Naive thymus-derived CD4-positive, alpha-beta T cell (primary cell): ENCODE measurements around the gene TBC1D10A. TPM values are rescaled to one million over a fixed set of nuclear protein-coding genes. Genes with fewer than 3 reads are reported as not detected.

ENCODE experiments used
- ATAC-seq: fragments of 150-1000 bp; cut with Tn5 transposase; 2 replicates; pipeline ENCODE4 v1.10.0; 2021; ENCODE audit warnings: mild to moderate bottlenecking, moderate library complexity
- CTCF ChIA-PET: fragments of 350-600 bp; sonication (Branson Sonifier 250); formaldehyde crosslinking; loops from one replicate; lab custom pipeline; 2021; ENCODE audit warnings: antibody characterized with exemption; lab: Charles Lee
- POLR2A ChIA-PET: fragments of 350-600 bp; sonication (Branson Sonifier 250); formaldehyde crosslinking; loops from one replicate; lab custom pipeline; 2021; ENCODE audit warnings: antibody characterized with exemption, inconsistent platforms; lab: Charles Lee
- DNase-seq, 9 donors: peaks; one replicate each; pipeline versions ENCODE4 v3.0.0 to v3.0.0-alpha.2; 2020 to 2022; ENCODE audit warnings: mixed read lengths in 1 of 9
- H3K27ac ChIP-seq: one replicate; pipeline ENCODE4 v1.7.0; 2013; ENCODE audit warnings: mild to moderate bottlenecking, low read depth, low read length, moderate library complexity
- H3K27me3 ChIP-seq, 2 donors: one replicate each; pipeline ENCODE4 v1.7.0; 2013; ENCODE audit warnings: low read length in 2 of 2, mild to moderate bottlenecking in 2 of 2, moderate library complexity in 2 of 2; ENCODE audit not compliant: control insufficient read depth in 2 of 2, insufficient read depth in 2 of 2
- H3K36me3 ChIP-seq, 3 experiments: 1 replicate in 2 of 3; 2 replicates in 1 of 3; pipeline ENCODE4 v1.7.0; 2013; ENCODE audit warnings: low read length in 3 of 3, mild to moderate bottlenecking in 3 of 3, moderate library complexity in 1 of 3; ENCODE audit not compliant: insufficient read depth in 3 of 3, control insufficient read depth in 2 of 3
- H3K4me1 ChIP-seq, 2 donors: one replicate each; pipeline ENCODE4 v1.7.0; 2013; ENCODE audit warnings: low read length in 2 of 2, mild to moderate bottlenecking in 2 of 2, moderate library complexity in 1 of 2; ENCODE audit not compliant: control insufficient read depth in 2 of 2, insufficient read depth in 2 of 2
- H3K4me3 ChIP-seq: 2 replicates; pipeline ENCODE4 v1.7.0; 2013; ENCODE audit warnings: mild to moderate bottlenecking, low read length
- H3K9me3 ChIP-seq, 3 experiments: 1 replicate in 2 of 3; 2 replicates in 1 of 3; pipeline ENCODE4 v1.7.0; 2013; ENCODE audit warnings: low read length in 3 of 3; ENCODE audit not compliant: control insufficient read depth in 2 of 3
- H3K27ac Mint-ChIP-seq, 9 donors: one replicate each; pipeline ENCODE4 v1.8.0; 2020 to 2022; ENCODE audit warnings: mixed read lengths in 9 of 9, mild to moderate bottlenecking in 8 of 9, moderate library complexity in 5 of 9, inconsistent platforms in 2 of 9
- H3K27me3 Mint-ChIP-seq, 5 donors: one replicate each; pipeline ENCODE4 v1.8.0; 2021 to 2022; ENCODE audit warnings: mixed read lengths in 5 of 5, mild to moderate bottlenecking in 1 of 5
- H3K36me3 Mint-ChIP-seq, 5 donors: one replicate each; pipeline ENCODE4 v1.8.0; 2020 to 2022; ENCODE audit warnings: mixed read lengths in 5 of 5, mild to moderate bottlenecking in 3 of 5, inconsistent platforms in 1 of 5
- H3K4me1 Mint-ChIP-seq, 7 donors: one replicate each; pipeline ENCODE4 v1.8.0; 2020 to 2022; ENCODE audit warnings: mixed read lengths in 7 of 7, mild to moderate bottlenecking in 3 of 7, inconsistent platforms in 1 of 7
- H3K4me3 Mint-ChIP-seq, 10 donors: one replicate each; pipeline ENCODE4 v1.8.0; 2020 to 2022; ENCODE audit warnings: mild to moderate bottlenecking in 10 of 10, mixed read lengths in 10 of 10, moderate library complexity in 6 of 10, inconsistent platforms in 2 of 10
- H3K9me3 Mint-ChIP-seq, 11 donors: one replicate each; pipeline ENCODE4 v1.8.0; 2020 to 2022; ENCODE audit warnings: mixed read lengths in 11 of 11, mild to moderate bottlenecking in 4 of 11, inconsistent platforms in 1 of 11, moderate library complexity in 1 of 11
- intact Hi-C, 2 donors: fragments of 100-400 bp; cut with micrococcal nuclease; formaldehyde crosslinking; loops; one replicate each; pipeline ENCODE4 v1.15.1; 2023
- polyA plus RNA-seq, 2 donors: library from polyadenylated mRNA; unstranded; fragments of 300-500 nt; fragmentation: Illumina TruSeq; gene quantifications; one replicate each; pipeline ENCODE4 v1.2.3, GENCODE V29; 2021
- total RNA-seq, 6 experiments: library from RNA in 5 of 6; stranded (reverse) in 5 of 6; gene quantifications; 1 replicate in 5 of 6; 2 replicates in 1 of 6; pipeline ENCODE4 v1.2.3 and lab custom pipeline; 2021 to 2026

The TBC1D10A gene
- total and polyA plus RNA-seq, 7 experiments from 2014 or later, result 47.2 to 84.7 (median 70.9) TPM

- Mint-ChIP-seq H3K4me3 (no peak overlapping the region), H3K4me1 (no peaks in the 10 kb centered on the region), H3K27ac (no peak overlapping the region), H3K9me3 (no peaks in the 10 kb centered on the region), H3K27me3 (no peaks in the 10 kb centered on the region), H3K36me3 (peaks cover 0 to 2% (median 0%) of the 10 kb centered on the region in 5 donors)
- ATAC-seq, result no peak
- no peaks in the 10 kb centered on the region for H3K9me3 ChIP-seq
- CTCF ChIA-PET, result no interaction called here
- no peak overlapping the region for H3K27ac ChIP-seq
- no peaks in the 10 kb centered on the region for H3K36me3 ChIP-seq
- intact Hi-C loops, result no loop called here
- no peaks in the 10 kb centered on the region for H3K27me3 ChIP-seq
- POLR2A ChIA-PET, result no interaction called here
- no peak overlapping the region for H3K4me3 ChIP-seq
- no peaks in the 10 kb centered on the region for H3K4me1 ChIP-seq
- no peak for DNase-seq
These were observed 44.0 kb upstream of the TBC1D10A start for GRCh38 chr22:30370641-30371230.

- no peaks in the 10 kb centered on the region for H3K27me3 Mint-ChIP-seq
- no peaks in the 10 kb centered on the region for H3K9me3 ChIP-seq
- H3K4me3 Mint-ChIP-seq, result no peak overlapping the region
- H3K4me3 ChIP-seq, result no peak overlapping the region
- H3K36me3 ChIP-seq, result no peaks in the 10 kb centered on the region
- no peaks in the 10 kb centered on the region for H3K27me3 ChIP-seq
- H3K27ac ChIP-seq, result no peak overlapping the region
- ATAC-seq, result no peak
- ChIA-PET POLR2A (interaction anchor here (1.0 kb wide), 1 partner anchor 79 kb away, joined by 3 read pairs; the partner anchor contains the start of gene CASTOR1), CTCF (interaction anchor here (0.6 to 1.5 kb wide), 3 partner anchors 20 to 484 kb away, joined by 3 to 10 read pairs (median 3); no protein-coding TSS in a partner anchor)
- H3K27ac Mint-ChIP-seq, result peak overlapping the region in 1 of 9 donors; percentile 21
- no peak for DNase-seq
- peaks cover 0 to 2% (median 0%) of the 10 kb centered on the region in 11 donors for H3K9me3 Mint-ChIP-seq
- H3K36me3 Mint-ChIP-seq, result no peaks in the 10 kb centered on the region
- H3K4me1 Mint-ChIP-seq, result no peaks in the 10 kb centered on the region
- H3K4me1 ChIP-seq, result no peaks in the 10 kb centered on the region
- intact Hi-C loops, result no loop called here
These were observed 41.7 kb upstream of the TBC1D10A start for GRCh38 chr22:30368420-30368819.

- Mint-ChIP-seq H3K4me3 (no peak overlapping the region), H3K36me3 (no peaks in the 10 kb centered on the region), H3K27me3 (no peaks in the 10 kb centered on the region), H3K4me1 (peaks cover 0 to 10% (median 0%) of the 10 kb centered on the region in 7 donors), H3K9me3 (peaks cover 0 to 2% (median 0%) of the 10 kb centered on the region in 11 donors), H3K27ac (no peak overlapping the region)
- no peaks in the 10 kb centered on the region for H3K9me3 ChIP-seq
- no peak overlapping the region for H3K4me3 ChIP-seq
- H3K36me3 ChIP-seq, result no peaks in the 10 kb centered on the region
- H3K4me1 ChIP-seq, result no peaks in the 10 kb centered on the region
- H3K27ac ChIP-seq, result no peak overlapping the region
- H3K27me3 ChIP-seq, result no peaks in the 10 kb centered on the region
- DNase-seq (no peak), ATAC-seq (no peak)
- ChIA-PET CTCF (interaction anchor here (2.3 kb wide), 1 partner anchor 78 kb away, joined by 9 read pairs; no protein-coding TSS in a partner anchor), POLR2A (no interaction called here)
- intact Hi-C loops, result no loop called here
These were observed 39.1 kb upstream of the TBC1D10A start for GRCh38 chr22:30365891-30366290.

- H3K27ac Mint-ChIP-seq, result peak overlapping the region in 1 of 9 donors; percentile 54
- ChIA-PET CTCF (interaction anchor here (0.7 kb wide), 1 partner anchor 360 kb away, joined by 3 read pairs; no protein-coding TSS in a partner anchor), POLR2A (no interaction called here)
- Histone ChIP-seq H3K9me3 (no peaks in the 10 kb centered on the region), H3K4me3 (no peak overlapping the region), H3K4me1 (no peaks in the 10 kb centered on the region), H3K36me3 (no peaks in the 10 kb centered on the region), H3K27me3 (no peaks in the 10 kb centered on the region), H3K27ac (no peak overlapping the region)
- intact Hi-C loops, result no loop called here
- H3K4me3 Mint-ChIP-seq, result no peak overlapping the region
- peaks cover 0 to 3% (median 0%) of the 10 kb centered on the region in 5 donors for H3K27me3 Mint-ChIP-seq
- H3K4me1 Mint-ChIP-seq, result peaks cover 3 to 15% (median 6%) of the 10 kb centered on the region in 7 donors
- ATAC-seq (no peak), DNase-seq (no peak)
- H3K36me3 Mint-ChIP-seq, result no peaks in the 10 kb centered on the region
- peaks cover 0 to 2% (median 0%) of the 10 kb centered on the region in 11 donors for H3K9me3 Mint-ChIP-seq
These were observed 36.0 kb upstream of the TBC1D10A start for GRCh38 chr22:30362651-30363281.

GRCh38 chr22:30361916-30362650 is 35.3 kb upstream of the TBC1D10A start:
- Histone ChIP-seq H3K27ac (no peak overlapping the region), H3K9me3 (no peaks in the 10 kb centered on the region), H3K4me1 (no peaks in the 10 kb centered on the region), H3K27me3 (no peaks in the 10 kb centered on the region), H3K36me3 (no peaks in the 10 kb centered on the region), H3K4me3 (no peak overlapping the region)
- Mint-ChIP-seq H3K9me3 (peaks cover 0 to 2% (median 0%) of the 10 kb centered on the region in 11 donors), H3K4me3 (no peak overlapping the region), H3K36me3 (no peaks in the 10 kb centered on the region), H3K27me3 (peaks cover 0 to 6% (median 0%) of the 10 kb centered on the region in 5 donors), H3K27ac (peak overlapping the region in 2 of 9 donors; percentile 13 to 54), H3K4me1 (peaks cover 7 to 16% (median 10%) of the 10 kb centered on the region in 7 donors)
- DNase-seq (no peak), ATAC-seq (no peak)
- intact Hi-C loops, result no loop called here
- ChIA-PET POLR2A (no interaction called here), CTCF (interaction anchor here (0.8 kb wide), 1 partner anchor 74 kb away, joined by 3 read pairs; no protein-coding TSS in a partner anchor)

- DNase-seq, result no peak
These were observed 31.8 kb upstream of the TBC1D10A start for GRCh38 chr22:30358541-30358940.

More at GRCh38 chr22:30358541-30358940, 31.8 kb upstream of the TBC1D10A start:
- Histone ChIP-seq H3K27me3 (no peaks in the 10 kb centered on the region), H3K4me1 (peaks cover 25 to 26% of the 10 kb centered on the region in 2 donors), H3K9me3 (no peaks in the 10 kb centered on the region), H3K36me3 (peaks cover 0 to 14% (median 0%) of the 10 kb centered on the region in 3 experiments), H3K4me3 (no peak overlapping the region), H3K27ac (no peak overlapping the region)
- ATAC-seq, result no peak
- CTCF ChIA-PET, result interaction anchor here (0.8 to 3.1 kb wide), 3 partner anchors 32 to 71 kb away, joined by 3 to 18 read pairs (median 5); partner anchors contain the start of gene CASTOR1
- Mint-ChIP-seq H3K9me3 (peaks cover 0 to 2% (median 0%) of the 10 kb centered on the region in 11 donors), H3K4me3 (peak overlapping the region in 4 of 10 donors; percentile 14 to 98 (median 71)), H3K27me3 (peaks cover 0 to 6% (median 0%) of the 10 kb centered on the region in 5 donors), H3K4me1 (peaks cover 31 to 45% (median 39%) of the 10 kb centered on the region in 7 donors), H3K36me3 (peaks cover 6 to 9% (median 8%) of the 10 kb centered on the region in 5 donors), H3K27ac (peak overlapping the region in 2 of 9 donors; percentile 78 to 81)
- intact Hi-C loops, result no loop called here
- POLR2A ChIA-PET, result interaction anchor here (0.7 to 7.9 kb wide), 5 partner anchors 31 to 806 kb away, joined by 4 to 87 read pairs (median 42); partner anchors contain the start of genes CASTOR1 and TBC1D10A
